Thyroid gland (tissue), 4 donors: Measurements from ENCODE around the gene PCDH15. TPM values are rescaled to one million over a fixed set of nuclear protein-coding genes. Genes with fewer than 3 reads are reported as not detected.

Source experiments
- DNase-seq, 2 donors: peaks; one replicate each; pipeline ENCODE4 v3.0.0-alpha.2; 2019
- H3K27ac ChIP-seq, 3 donors: fragments of 200-600 bp; sonication (generic); 1 replicate in 2 of 3; 2 replicates in 1 of 3; pipeline ENCODE4 v1.5.1; 2016 to 2019; ENCODE audit warnings: mild to moderate bottlenecking in 1 of 3, moderate library complexity in 1 of 3
- H3K27me3 ChIP-seq: fragments of 200-600 bp; sonication (generic); one replicate; pipeline ENCODE4 v1.5.1; 2019
- H3K36me3 ChIP-seq, 2 donors: fragments of 200-600 bp; sonication (generic); one replicate each; pipeline ENCODE4 v1.5.1; 2016 to 2019
- H3K4me1 ChIP-seq, 2 donors: fragments of 200-600 bp; sonication (generic); one replicate each; pipeline ENCODE4 v1.5.1; 2017 to 2019
- H3K4me3 ChIP-seq, 3 donors: fragments of 200-600 bp; sonication (generic); replicated peaks in 1 of 3; 1 replicate in 2 of 3; 2 replicates in 1 of 3; pipeline ENCODE4 v1.5.1; 2016; ENCODE audit warnings: mild to moderate bottlenecking in 1 of 3
- H3K9me3 ChIP-seq: fragments of 200-600 bp; sonication (generic); one replicate; pipeline ENCODE4 v1.5.1; 2017
- POLR2A ChIP-seq, 2 donors: fragments of 450-650 bp; IDR thresholded peaks; one replicate each; pipeline ENCODE4 v1.6.1; 2017; ENCODE audit warnings: antibody characterized with exemption in 2 of 2, mild to moderate bottlenecking in 2 of 2, moderate library complexity in 1 of 2
- WGBS, 2 donors: methylation state at CpG; one replicate each; pipeline ENCODE4 v1.1.5; 2017; 5-methylcytosine and 5-hydroxymethylcytosine counted together
- intact Hi-C: fragments of 100-400 bp; cut with DNase I; formaldehyde crosslinking; loops from one replicate; pipeline ENCODE4 v1.15.1; 2023
- total RNA-seq, 4 donors: library from RNA; depleted of rRNA; stranded (reverse); fragments of >200 nt; gene quantifications; one replicate each; pipeline ENCODE4 v1.2.3, GENCODE V29; 2016
- TF ChIP-seq, protein P1 (sequence below), 6 experiments: fragments of 200-600 bp in 3 of 6; fragments of 450-650 bp in 3 of 6; sonication (generic) in 3 of 6; IDR thresholded peaks; one replicate each; pipeline ENCODE4 v1.5.1; 2016 to 2019; ENCODE audit warnings: antibody characterized with exemption in 6 of 6, mild to moderate bottlenecking in 2 of 6, inconsistent platforms in 1 of 6, moderate library complexity in 1 of 6

Gene PCDH15
- total RNA-seq, 4 donors from 2014 or later, result not detected

DNA sequence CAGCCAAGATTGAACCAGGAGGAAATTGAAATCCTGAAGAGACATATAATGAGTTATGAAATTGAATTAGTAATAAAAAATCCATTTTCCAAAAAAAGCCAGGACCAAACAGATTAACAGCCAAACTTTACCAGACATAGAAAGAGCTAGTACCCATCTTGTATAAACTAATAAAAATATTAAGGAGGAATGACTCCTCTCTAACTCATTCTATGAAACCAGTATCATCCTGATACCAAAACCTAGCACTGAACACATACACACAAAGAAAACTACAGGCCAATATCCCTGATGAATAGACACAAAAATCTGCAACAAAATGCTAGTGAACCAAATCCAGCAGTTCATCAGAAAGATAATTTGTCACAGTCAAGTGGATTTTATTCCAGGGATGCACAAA is 140.6 kb downstream of the PCDH15 start:
- DNase-seq, result no peak
- no peak for TF ChIP-seq POLR2A (IDR thresholded peaks at IDR 0.05)
- TF ChIP-seq, protein P1, sequence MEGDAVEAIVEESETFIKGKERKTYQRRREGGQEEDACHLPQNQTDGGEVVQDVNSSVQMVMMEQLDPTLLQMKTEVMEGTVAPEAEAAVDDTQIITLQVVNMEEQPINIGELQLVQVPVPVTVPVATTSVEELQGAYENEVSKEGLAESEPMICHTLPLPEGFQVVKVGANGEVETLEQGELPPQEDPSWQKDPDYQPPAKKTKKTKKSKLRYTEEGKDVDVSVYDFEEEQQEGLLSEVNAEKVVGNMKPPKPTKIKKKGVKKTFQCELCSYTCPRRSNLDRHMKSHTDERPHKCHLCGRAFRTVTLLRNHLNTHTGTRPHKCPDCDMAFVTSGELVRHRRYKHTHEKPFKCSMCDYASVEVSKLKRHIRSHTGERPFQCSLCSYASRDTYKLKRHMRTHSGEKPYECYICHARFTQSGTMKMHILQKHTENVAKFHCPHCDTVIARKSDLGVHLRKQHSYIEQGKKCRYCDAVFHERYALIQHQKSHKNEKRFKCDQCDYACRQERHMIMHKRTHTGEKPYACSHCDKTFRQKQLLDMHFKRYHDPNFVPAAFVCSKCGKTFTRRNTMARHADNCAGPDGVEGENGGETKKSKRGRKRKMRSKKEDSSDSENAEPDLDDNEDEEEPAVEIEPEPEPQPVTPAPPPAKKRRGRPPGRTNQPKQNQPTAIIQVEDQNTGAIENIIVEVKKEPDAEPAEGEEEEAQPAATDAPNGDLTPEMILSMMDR (IDR thresholded peaks at IDR 0.05), result no peak
- no peaks in the 10 kb centered on the region for H3K27me3 ChIP-seq
- no peak overlapping the region for H3K27ac ChIP-seq
- no peak overlapping the region for H3K4me3 ChIP-seq
- intact Hi-C loops, result no loop called here
- no peaks in the 10 kb centered on the region for H3K36me3 ChIP-seq
- no peaks in the 10 kb centered on the region for H3K4me1 ChIP-seq
- no peaks in the 10 kb centered on the region for H3K9me3 ChIP-seq

DNA sequence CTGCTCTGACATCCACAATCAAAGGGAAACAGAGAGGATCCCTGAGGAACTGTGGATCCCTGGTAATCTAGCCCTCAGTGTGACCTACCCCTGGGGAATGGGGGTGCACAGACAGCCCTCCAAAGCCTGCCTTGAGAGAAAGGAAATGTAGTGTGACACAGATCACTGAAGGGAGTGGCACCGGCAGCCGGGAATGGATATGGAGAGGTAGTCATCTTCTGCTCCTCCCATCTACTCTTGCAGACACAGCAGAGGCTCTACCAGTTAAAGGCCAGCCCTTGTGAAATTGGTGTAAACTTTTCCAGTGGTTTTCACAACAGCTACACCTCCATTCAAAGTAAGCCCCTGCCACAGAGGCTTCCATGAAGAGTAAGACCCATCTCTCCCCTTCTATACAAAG is 144.4 kb downstream of the PCDH15 start:
- H3K4me1 ChIP-seq, result no peaks in the 10 kb centered on the region
- no peaks in the 10 kb centered on the region for H3K9me3 ChIP-seq
- no peaks in the 10 kb centered on the region for H3K27me3 ChIP-seq
- TF ChIP-seq POLR2A (IDR thresholded peaks at IDR 0.05), result no peak
- TF ChIP-seq, protein P1 (IDR thresholded peaks at IDR 0.05), result no peak
- no peak overlapping the region for H3K4me3 ChIP-seq
- no peak overlapping the region for H3K27ac ChIP-seq
- WGBS, 2 donors, result 100% methylated on average over 2 of the region's 2 CpGs; no CpG with 5 or more reads in 1 of the 2 donors
- no peak for DNase-seq
- no peaks in the 10 kb centered on the region for H3K36me3 ChIP-seq
- intact Hi-C loops, result no loop called here

DNA sequence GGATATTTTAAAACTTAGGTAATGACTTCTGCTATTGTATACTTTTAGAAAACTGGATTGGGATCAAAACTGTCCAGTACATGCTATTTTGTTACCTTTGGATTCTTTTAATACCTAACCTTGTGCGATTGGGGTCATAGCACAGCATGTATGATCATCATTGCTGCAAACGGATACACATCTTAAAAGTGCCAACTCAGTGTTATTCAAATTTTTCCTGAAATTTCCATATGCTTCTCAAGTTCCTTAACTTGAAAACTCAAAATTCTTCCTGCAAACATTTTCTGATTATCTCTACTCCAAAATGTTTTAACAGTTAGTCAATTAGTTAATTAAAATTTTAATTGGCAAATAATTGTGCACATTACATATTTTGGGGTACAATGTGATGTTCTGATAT is 147.5 kb downstream of the PCDH15 start:
- DNase-seq, result no peak
- 84 to 90% methylated on average over 2 of the region's 2 CpGs for WGBS, 2 donors
- H3K9me3 ChIP-seq, result no peaks in the 10 kb centered on the region

DNA sequence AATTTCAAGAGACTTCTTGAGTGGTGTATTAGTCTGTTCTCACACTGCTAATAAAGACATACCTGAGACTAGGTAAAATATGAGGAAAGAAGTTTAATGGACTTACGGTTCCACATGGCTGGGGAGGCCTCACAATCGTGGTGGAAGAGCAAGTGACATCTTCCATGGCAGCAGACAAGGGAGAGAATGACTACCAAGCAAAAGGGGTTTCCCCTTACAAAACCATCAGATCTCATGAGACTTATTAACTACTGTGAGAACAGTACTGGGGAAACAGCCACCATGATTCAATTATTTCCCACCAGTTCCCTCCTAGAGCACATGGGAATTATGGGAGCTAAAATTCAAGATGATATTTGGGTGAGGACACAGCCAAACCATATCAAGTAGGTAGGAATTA is 150.5 kb downstream of the PCDH15 start:
- DNase-seq, result no peak
- intact Hi-C loops, result no loop called here
- Histone ChIP-seq H3K27ac (no peak overlapping the region), H3K4me1 (no peaks in the 10 kb centered on the region), H3K36me3 (no peaks in the 10 kb centered on the region), H3K27me3 (no peaks in the 10 kb centered on the region), H3K4me3 (no peak overlapping the region), H3K9me3 (no peaks in the 10 kb centered on the region)
- TF ChIP-seq POLR2A (IDR thresholded peaks at IDR 0.05), result no peak
- TF ChIP-seq, protein P1 (IDR thresholded peaks at IDR 0.05), result no peak
- WGBS, 2 donors, result 86 to 87% methylated on average over 2 of the region's 2 CpGs

More for the DNA sequence above, 147.5 kb downstream of the PCDH15 start:
- Histone ChIP-seq H3K27ac (no peak overlapping the region), H3K36me3 (no peaks in the 10 kb centered on the region), H3K4me3 (no peak overlapping the region), H3K4me1 (no peaks in the 10 kb centered on the region), H3K27me3 (no peaks in the 10 kb centered on the region)
- no peak for TF ChIP-seq POLR2A (IDR thresholded peaks at IDR 0.05)
- TF ChIP-seq, protein P1 (IDR thresholded peaks at IDR 0.05), result no peak
- intact Hi-C loops, result no loop called here

DNA sequence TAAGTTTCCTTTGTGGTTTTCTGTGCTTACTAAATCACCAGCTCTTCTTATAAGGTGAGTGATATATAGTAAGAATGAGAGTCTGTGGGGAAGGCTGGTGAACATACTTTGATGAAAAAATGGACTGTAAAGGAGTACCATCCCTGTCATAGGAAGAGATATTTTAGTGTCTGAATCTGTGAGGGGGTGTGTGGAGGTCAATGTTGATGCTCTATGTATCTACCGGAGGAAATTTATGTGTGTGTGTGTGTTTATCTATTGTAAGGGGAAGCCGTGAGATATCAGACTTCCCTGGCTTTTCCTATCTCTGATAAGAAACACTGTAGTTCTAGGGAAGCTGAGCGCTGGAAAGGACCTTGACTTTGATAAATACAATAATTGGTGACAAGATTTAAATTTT is 179.0 kb downstream of the PCDH15 start:
- no peaks in the 10 kb centered on the region for H3K9me3 ChIP-seq
- H3K27ac ChIP-seq, result no peak overlapping the region
- 68 to 77% methylated on average over 3 of the region's 3 CpGs for WGBS, 2 donors
- no peaks in the 10 kb centered on the region for H3K27me3 ChIP-seq
- intact Hi-C loops, result no loop called here
- no peaks in the 10 kb centered on the region for H3K36me3 ChIP-seq
- H3K4me1 ChIP-seq, result no peaks in the 10 kb centered on the region
- no peak for TF ChIP-seq POLR2A (IDR thresholded peaks at IDR 0.05)
- TF ChIP-seq, protein P1 (IDR thresholded peaks at IDR 0.05), result no peak
- no peak for DNase-seq
- H3K4me3 ChIP-seq, result no peak overlapping the region
